HG02610 (cell line): ENCODE results near the gene SLC39A9.
"Not testable (repeated sequence)": the region's sequence is repeated elsewhere in the genome, so short reads cannot be mapped to it uniquely, and the experiment has no call there.

Source experiments
- ATAC-seq: cut with Tn5 transposase; IDR thresholded peaks from one replicate; pipeline ENCODE4 v1.9.1; 2021; ENCODE audit warnings: mild to moderate bottlenecking, moderate library complexity; ENCODE audit not compliant: unreplicated experiment

The SLC39A9 gene

GRCh38 chr14:69473946-69474345 lies 75.5 kb downstream of the SLC39A9 start:
- no peak for ATAC-seq

- no peak for ATAC-seq
Observed at GRCh38 chr14:69475194-69475818, 76.8 kb downstream of the SLC39A9 start.

GRCh38 chr14:69476824-69477450 lies 78.4 kb downstream of the SLC39A9 start:
- not testable (repeated sequence) for ATAC-seq

GRCh38 chr14:69478055-69478454 lies 79.6 kb downstream of the SLC39A9 start:
- not testable (repeated sequence) for ATAC-seq

GRCh38 chr14:69479696-69480095 lies 81.2 kb downstream of the SLC39A9 start:
- ATAC-seq, result no peak

GRCh38 chr14:69480136-69480535 lies 81.6 kb downstream of the SLC39A9 start:
- ATAC-seq, result no peak

- ATAC-seq, result peak; percentile 92
Observed at GRCh38 chr14:69481815-69482568, 83.5 kb downstream of the SLC39A9 start.

- ATAC-seq, result no peak
Observed at GRCh38 chr14:69483765-69484443, 85.4 kb downstream of the SLC39A9 start.

- ATAC-seq, result no peak
Observed at GRCh38 chr14:69484444-69485314, 86.2 kb downstream of the SLC39A9 start, which contains the start of gene PLEKHD1. Gene PLEKHD1, plus strand, starts transcription at chr14:69484728. Its CDS starts 238 bp downstream, at chr14:69484966.

- ATAC-seq, result no peak
Observed at GRCh38 chr14:69485315-69485660, 86.8 kb downstream of the SLC39A9 start.

GRCh38 chr14:69485701-69486100 lies 87.2 kb downstream of the SLC39A9 start:
- ATAC-seq, result no peak

GRCh38 chr14:69487226-69487625 lies 88.7 kb downstream of the SLC39A9 start:
- no peak for ATAC-seq

GRCh38 chr14:69487771-69488170 lies 89.3 kb downstream of the SLC39A9 start:
- ATAC-seq, result no peak

GRCh38 chr14:69489495-69489894 lies 91.0 kb downstream of the SLC39A9 start:
- ATAC-seq, result no peak

GRCh38 chr14:69490219-69490918 lies 91.9 kb downstream of the SLC39A9 start:
- no peak for ATAC-seq

- ATAC-seq, result no peak
Observed at GRCh38 chr14:69491193-69491592, 92.7 kb downstream of the SLC39A9 start.

GRCh38 chr14:69493038-69493437 lies 94.5 kb downstream of the SLC39A9 start:
- no peak for ATAC-seq

- no peak for ATAC-seq
Observed at GRCh38 chr14:69493791-69494190, 95.3 kb downstream of the SLC39A9 start.

- no peak for ATAC-seq
Observed at GRCh38 chr14:69495341-69495921, 96.9 kb downstream of the SLC39A9 start.
